Measurements from ENCODE around the gene CACNA1C.
"Not testable (repeated sequence)": the region's sequence is repeated elsewhere in the genome, so short reads cannot be mapped to it uniquely, and the experiment has no call there.

Gene CACNA1C

GRCh38 chr12:2113119-2113912, 60.5 kb downstream of the CACNA1C start:
- no peak for DNase-seq

- no peak for DNase-seq
Measured at GRCh38 chr12:2114071-2114470, 61.3 kb downstream of the CACNA1C start.

- DNase-seq: no peak
Measured at GRCh38 chr12:2115101-2115845, 62.5 kb downstream of the CACNA1C start.

- DNase-seq: no peak
Measured at GRCh38 chr12:2117541-2117940, 64.8 kb downstream of the CACNA1C start.

GRCh38 chr12:2118061-2118460, 65.3 kb downstream of the CACNA1C start:
- peak; percentile 15 for DNase-seq

GRCh38 chr12:2118481-2119255, 65.9 kb downstream of the CACNA1C start:
- DNase-seq: no peak

GRCh38 chr12:2119266-2119665, 66.5 kb downstream of the CACNA1C start:
- DNase-seq: no peak

GRCh38 chr12:2120982-2121758, 68.4 kb downstream of the CACNA1C start:
- DNase-seq: no peak

GRCh38 chr12:2124466-2125023, 71.8 kb downstream of the CACNA1C start:
- no peak for DNase-seq

- no peak for DNase-seq
Measured at GRCh38 chr12:2125651-2126522, 73.1 kb downstream of the CACNA1C start.

- DNase-seq: no peak
Measured at GRCh38 chr12:2126676-2127406, 74.1 kb downstream of the CACNA1C start.

- DNase-seq: no peak
Measured at GRCh38 chr12:2129076-2129475, 76.3 kb downstream of the CACNA1C start.

- not testable (repeated sequence) for DNase-seq
Measured at GRCh38 chr12:2135661-2136418, 83.1 kb downstream of the CACNA1C start.

- DNase-seq: no peak
Measured at GRCh38 chr12:2136901-2137300, 84.1 kb downstream of the CACNA1C start.

GRCh38 chr12:2137711-2138110, 84.9 kb downstream of the CACNA1C start:
- DNase-seq: no peak

- no peak for DNase-seq
Measured at GRCh38 chr12:2138294-2138693, 85.5 kb downstream of the CACNA1C start.

- no peak for DNase-seq
Measured at GRCh38 chr12:2138871-2139308, 86.1 kb downstream of the CACNA1C start.

- no peak for DNase-seq
Measured at GRCh38 chr12:2139651-2140050, 86.9 kb downstream of the CACNA1C start.

- no peak for DNase-seq
Measured at GRCh38 chr12:2140858-2141519, 88.2 kb downstream of the CACNA1C start.
